SJSA1 (cell line): Measurements from ENCODE around the gene STKLD1. TPM values are rescaled to one million over a fixed set of nuclear protein-coding genes. Genes with fewer than 3 reads are reported as not detected.
"Not testable (repeated sequence)": the region's sequence is repeated elsewhere in the genome, so short reads cannot be mapped to it uniquely, and the experiment has no call there.

Experiments
- DNase-seq, 2 experiments: peaks; one replicate each; pipeline ENCODE4 v3.0.0-alpha.2; 2015 to 2020; ENCODE audit warnings: low spot score in 2 of 2, low read depth in 1 of 2
- H3K27ac ChIP-seq: fragments of 250-450 bp; sonication (Bioruptor Pico); 2 replicates; pipeline ENCODE4 v1.5.1; 2020; ENCODE audit warnings: mild to moderate bottlenecking, moderate library complexity
- H3K27me3 ChIP-seq: fragments of 250-450 bp; sonication (Bioruptor Pico); replicated peaks from 2 replicates; pipeline ENCODE4 v1.5.1; 2020; ENCODE audit warnings: mild to moderate bottlenecking, moderate library complexity
- H3K36me3 ChIP-seq: fragments of 250-450 bp; sonication (Bioruptor Pico); 2 replicates; pipeline ENCODE4 v1.5.1; 2020; ENCODE audit warnings: mild to moderate bottlenecking
- H3K4me1 ChIP-seq: fragments of 250-450 bp; sonication (Bioruptor Pico); replicated peaks from 2 replicates; pipeline ENCODE4 v1.6.1; 2021; ENCODE audit warnings: mild to moderate bottlenecking
- H3K4me3 ChIP-seq: fragments of 250-450 bp; sonication (Bioruptor Pico); 2 replicates; pipeline ENCODE4 v1.5.1; 2020; ENCODE audit warnings: mild to moderate bottlenecking
- H3K9me3 ChIP-seq: fragments of 250-450 bp; sonication (Bioruptor Pico); replicated peaks from 2 replicates; pipeline ENCODE4 v1.5.1; 2020; ENCODE audit warnings: mild to moderate bottlenecking
- total RNA-seq: library from RNA; depleted of rRNA; stranded (reverse); fragments of >200 nt; shearing (Covaris generic); gene quantifications from 2 replicates; pipeline ENCODE4 v1.2.3, GENCODE V29; 2014

Gene STKLD1
- total RNA-seq, 1 experiment from 2014 or later: 0.63 TPM

GRCh38 chr9:133390713-133391112, 14.5 kb downstream of the STKLD1 start:
- DNase-seq: no peak
- H3K27me3 ChIP-seq: peaks cover 7% of the 10 kb centered on the region
- no peaks in the 10 kb centered on the region for H3K9me3 ChIP-seq
- no peaks in the 10 kb centered on the region for H3K4me1 ChIP-seq
- H3K4me3 ChIP-seq: no peak overlapping the region
- H3K36me3 ChIP-seq: no peaks in the 10 kb centered on the region
- H3K27ac ChIP-seq: no peak overlapping the region

- not testable (repeated sequence) for H3K4me1 ChIP-seq, H3K27ac ChIP-seq, H3K36me3 ChIP-seq, H3K9me3 ChIP-seq, H3K27me3 ChIP-seq, DNase-seq, H3K4me3 ChIP-seq
Measured at GRCh38 chr9:133391449-133391848, 15.3 kb downstream of the STKLD1 start.

- not testable (repeated sequence) for DNase-seq, H3K27ac ChIP-seq, H3K9me3 ChIP-seq, H3K27me3 ChIP-seq, H3K4me3 ChIP-seq, H3K36me3 ChIP-seq, H3K4me1 ChIP-seq
Measured at GRCh38 chr9:133392308-133392707, 16.1 kb downstream of the STKLD1 start.

GRCh38 chr9:133393399-133393798, 17.2 kb downstream of the STKLD1 start:
- no peak overlapping the region for H3K4me3 ChIP-seq
- no peak overlapping the region for H3K27ac ChIP-seq
- peaks cover 7% of the 10 kb centered on the region for H3K27me3 ChIP-seq
- H3K9me3 ChIP-seq: no peaks in the 10 kb centered on the region
- H3K36me3 ChIP-seq: no peaks in the 10 kb centered on the region
- no peaks in the 10 kb centered on the region for H3K4me1 ChIP-seq
- no peak for DNase-seq

- Histone ChIP-seq H3K27ac (no peak overlapping the region), H3K4me3 (no peak overlapping the region), H3K4me1 (no peaks in the 10 kb centered on the region), H3K27me3 (peaks cover 7% of the 10 kb centered on the region), H3K9me3 (no peaks in the 10 kb centered on the region), H3K36me3 (no peaks in the 10 kb centered on the region)
- no peak for DNase-seq
Measured at GRCh38 chr9:133394687-133395271, 18.6 kb downstream of the STKLD1 start.

GRCh38 chr9:133396952-133397351, 20.8 kb downstream of the STKLD1 start:
- no peaks in the 10 kb centered on the region for H3K36me3 ChIP-seq
- no peaks in the 10 kb centered on the region for H3K4me1 ChIP-seq
- no peak overlapping the region for H3K4me3 ChIP-seq
- H3K9me3 ChIP-seq: no peaks in the 10 kb centered on the region
- DNase-seq: no peak
- no peak overlapping the region for H3K27ac ChIP-seq
- H3K27me3 ChIP-seq: no peaks in the 10 kb centered on the region; the same call in 1 of the 2 replicates

GRCh38 chr9:133397370-133397769, 21.2 kb downstream of the STKLD1 start:
- no peak overlapping the region for H3K27ac ChIP-seq
- DNase-seq: no peak
- H3K4me3 ChIP-seq: no peak overlapping the region
- H3K4me1 ChIP-seq: no peaks in the 10 kb centered on the region
- H3K9me3 ChIP-seq: no peaks in the 10 kb centered on the region
- H3K27me3 ChIP-seq: no peaks in the 10 kb centered on the region; the same call in 1 of the 2 replicates
- H3K36me3 ChIP-seq: no peaks in the 10 kb centered on the region

- no peak for DNase-seq
- Histone ChIP-seq H3K4me3 (no peak overlapping the region), H3K27ac (no peak overlapping the region), H3K4me1 (no peaks in the 10 kb centered on the region), H3K36me3 (no peaks in the 10 kb centered on the region), H3K9me3 (no peaks in the 10 kb centered on the region), H3K27me3 (no peaks in the 10 kb centered on the region; the same call in 1 of the 2 replicates)
Measured at GRCh38 chr9:133397895-133398294, 21.7 kb downstream of the STKLD1 start.

- H3K36me3 ChIP-seq: peaks cover 16% of the 10 kb centered on the region; the same call in 1 of the 2 replicates
Measured at GRCh38 chr9:133400292-133400691, 24.1 kb downstream of the STKLD1 start.

GRCh38 chr9:133401588-133401987, 25.4 kb downstream of the STKLD1 start:
- DNase-seq: no peak
- Histone ChIP-seq H3K36me3 (peaks cover 29% of the 10 kb centered on the region), H3K27me3 (no peaks in the 10 kb centered on the region), H3K4me3 (no peak overlapping the region), H3K4me1 (no peaks in the 10 kb centered on the region), H3K9me3 (no peaks in the 10 kb centered on the region), H3K27ac (no peak overlapping the region)

More at GRCh38 chr9:133400292-133400691, 24.1 kb downstream of the STKLD1 start:
- no peak overlapping the region for H3K4me3 ChIP-seq
- H3K9me3 ChIP-seq: no peaks in the 10 kb centered on the region
- H3K27ac ChIP-seq: no peak overlapping the region
- H3K27me3 ChIP-seq: no peaks in the 10 kb centered on the region; the same call in 1 of the 2 replicates
- no peaks in the 10 kb centered on the region for H3K4me1 ChIP-seq
- no peak for DNase-seq

GRCh38 chr9:133402689-133403088, 26.5 kb downstream of the STKLD1 start:
- Histone ChIP-seq H3K4me3 (no peak overlapping the region), H3K9me3 (no peaks in the 10 kb centered on the region), H3K27ac (no peak overlapping the region), H3K27me3 (no peaks in the 10 kb centered on the region), H3K36me3 (peaks cover 38% of the 10 kb centered on the region), H3K4me1 (no peaks in the 10 kb centered on the region)
- DNase-seq: no peak

GRCh38 chr9:133403766-133404453, 27.7 kb downstream of the STKLD1 start:
- no peak overlapping the region for H3K27ac ChIP-seq
- H3K36me3 ChIP-seq: peaks cover 42% of the 10 kb centered on the region
- no peaks in the 10 kb centered on the region for H3K9me3 ChIP-seq
- no peaks in the 10 kb centered on the region for H3K4me1 ChIP-seq
- no peaks in the 10 kb centered on the region for H3K27me3 ChIP-seq
- H3K4me3 ChIP-seq: no peak overlapping the region
- DNase-seq: no peak

GRCh38 chr9:133404454-133405002, 28.4 kb downstream of the STKLD1 start:
- Histone ChIP-seq H3K9me3 (no peaks in the 10 kb centered on the region), H3K4me3 (no peak overlapping the region), H3K27ac (no peak overlapping the region), H3K27me3 (no peaks in the 10 kb centered on the region), H3K36me3 (peaks cover 45% of the 10 kb centered on the region), H3K4me1 (no peaks in the 10 kb centered on the region)
- no peak for DNase-seq
